ENCODE data around the gene TELO2.
A peak's percentile ranks its signal among the peaks of the same experiment; 100 is the strongest.

Gene TELO2

DNA sequence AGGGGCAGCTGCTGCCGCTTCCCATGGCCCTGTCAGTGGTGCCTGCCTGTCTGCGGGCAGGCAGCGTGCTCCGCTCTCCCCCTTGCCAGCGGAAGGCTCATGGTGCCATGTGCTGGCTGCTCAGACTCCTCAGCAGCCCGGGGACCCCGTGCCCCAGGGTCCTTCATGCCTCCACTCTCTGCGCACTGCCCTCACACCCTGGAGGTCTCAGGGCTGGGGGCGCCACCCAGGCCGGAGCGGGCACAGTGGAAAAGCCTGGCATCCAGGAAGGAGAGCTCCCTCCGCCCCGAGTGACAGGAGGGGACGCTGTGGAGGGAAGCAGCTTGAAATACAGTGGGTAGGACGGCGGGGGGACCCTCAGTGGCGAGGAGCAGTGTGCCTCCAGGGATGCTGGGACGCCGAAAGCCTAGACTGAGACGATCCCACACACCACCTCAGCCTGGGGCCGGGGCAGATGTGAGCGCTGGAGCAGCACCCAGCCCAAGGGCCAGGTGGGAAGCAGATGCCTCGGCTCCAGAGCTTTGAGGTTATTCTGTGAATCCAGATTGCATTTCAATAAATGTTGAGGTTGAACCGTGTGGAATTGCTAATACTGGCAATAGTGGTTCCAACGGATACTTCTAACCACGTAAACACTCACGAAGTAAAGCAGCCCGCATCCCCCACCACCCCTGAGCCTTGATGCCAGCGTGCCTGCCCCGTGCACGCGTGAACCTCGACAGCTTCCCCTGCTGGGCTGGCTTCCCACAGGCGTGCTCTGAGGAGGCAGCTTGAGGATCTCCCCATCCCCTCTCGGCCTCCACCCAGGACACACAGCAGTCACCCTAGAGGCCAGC, 46.8 kb downstream of the TELO2 start:
- no peak for DNase-seq

DNA sequence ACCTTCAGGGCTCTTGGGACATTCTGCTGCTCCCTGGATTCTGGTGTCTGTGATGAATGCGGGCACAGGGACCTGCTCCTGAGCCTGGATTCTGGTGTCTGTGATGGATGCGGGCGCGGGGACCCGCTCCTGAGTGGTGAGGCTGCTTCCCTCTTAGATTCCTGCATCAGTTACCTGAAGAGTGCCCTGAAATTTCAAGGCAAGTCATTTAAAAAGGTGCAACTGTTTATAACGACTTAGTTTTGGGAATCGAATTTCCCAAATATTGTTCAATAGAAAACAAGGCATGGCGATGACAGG, 47.3 kb downstream of the TELO2 start:
- no peak for DNase-seq

- DNase-seq = no peak
Measured at GRCh38 chr16:1541293-1542165, 48.4 kb downstream of the TELO2 start.

DNA sequence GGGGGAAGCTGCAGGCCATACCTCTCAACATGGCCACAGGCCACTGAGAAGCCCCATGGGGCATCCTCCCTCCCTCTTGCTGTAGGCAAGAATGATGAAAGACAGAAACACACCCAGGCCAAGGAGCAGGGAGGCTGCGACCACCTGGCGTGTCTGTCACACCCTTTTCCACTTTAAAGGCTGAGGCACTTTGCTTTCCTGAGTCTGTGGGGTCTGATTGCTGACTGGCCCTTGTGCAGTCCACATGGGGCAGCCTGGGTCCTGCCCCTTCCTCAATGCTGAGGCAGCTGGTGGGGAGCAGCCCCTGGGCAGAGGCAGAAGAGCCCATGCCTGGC, 49.0 kb downstream of the TELO2 start:
- DNase-seq = no peak

DNA sequence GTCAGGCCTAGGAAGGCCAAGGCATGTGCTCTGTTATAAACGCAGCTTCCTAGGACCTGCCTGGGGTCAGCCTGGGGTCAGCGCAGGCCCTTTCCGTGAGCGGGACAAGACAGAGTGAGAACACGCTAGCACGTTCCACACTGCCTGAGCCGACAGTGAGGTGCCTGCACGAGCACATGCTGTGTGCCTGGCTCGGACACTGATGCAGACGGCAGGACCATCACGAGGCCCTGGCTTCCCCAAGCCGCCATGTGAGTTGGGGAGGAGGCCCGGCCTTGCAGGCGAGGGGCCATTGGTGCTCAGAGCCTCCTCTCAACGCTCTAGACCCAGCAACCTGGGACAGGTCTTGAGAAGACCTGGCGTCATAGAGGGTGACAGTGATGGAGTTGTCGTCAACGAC, 49.4 kb downstream of the TELO2 start:
- no peak for DNase-seq

- DNase-seq = no peak
Measured at GRCh38 chr16:1543085-1543896, 50.1 kb downstream of the TELO2 start.

DNA sequence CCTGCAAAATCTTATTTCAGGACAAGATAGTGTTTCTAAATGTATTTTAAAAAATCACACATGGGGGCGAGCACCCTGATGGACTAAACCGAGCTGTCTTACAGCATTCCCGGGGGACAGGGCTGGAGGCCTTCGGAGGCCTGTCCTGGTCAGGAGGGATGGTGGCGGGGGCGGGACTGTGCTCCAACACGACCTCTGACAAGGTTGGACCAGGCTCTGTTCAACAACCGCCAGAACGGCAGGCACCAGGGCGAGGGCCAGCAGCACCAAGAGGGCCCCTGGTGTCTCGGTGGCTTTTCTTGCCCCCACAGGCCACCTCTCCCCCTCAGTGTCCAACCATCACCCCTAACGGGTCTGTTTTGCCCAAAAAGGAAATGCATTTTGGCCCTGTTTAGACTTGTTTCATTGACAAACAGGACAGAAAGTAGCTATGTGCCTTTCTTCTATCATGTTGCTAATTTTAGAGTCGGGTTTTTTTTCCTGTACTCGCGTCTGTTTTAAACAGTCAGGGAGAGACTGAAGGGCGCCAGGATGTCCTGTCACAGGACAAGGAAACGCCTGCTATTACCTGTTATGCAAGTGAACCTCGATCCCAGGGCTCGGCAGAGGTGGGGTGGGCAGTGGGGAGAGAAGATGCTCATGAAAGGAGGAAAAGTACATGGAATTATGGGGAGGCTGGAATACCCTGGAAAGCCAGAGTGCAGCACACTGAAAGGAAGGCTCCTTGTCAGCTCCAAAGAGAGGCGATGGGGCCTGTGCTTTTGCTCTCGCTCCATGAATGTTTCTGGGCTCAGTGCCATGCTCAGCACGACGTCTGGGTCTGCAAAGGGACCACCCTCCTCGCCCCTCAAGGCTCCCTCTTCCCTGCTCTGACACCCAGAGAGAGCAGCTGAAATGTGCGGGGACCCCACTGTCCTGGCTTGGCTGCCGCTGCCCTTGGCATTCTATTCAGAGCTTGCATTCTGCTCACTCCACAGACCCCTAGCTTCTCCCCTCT, 52.2 kb downstream of the TELO2 start:
- peak in 1 of 2 experiments; percentile 19 for DNase-seq

DNA sequence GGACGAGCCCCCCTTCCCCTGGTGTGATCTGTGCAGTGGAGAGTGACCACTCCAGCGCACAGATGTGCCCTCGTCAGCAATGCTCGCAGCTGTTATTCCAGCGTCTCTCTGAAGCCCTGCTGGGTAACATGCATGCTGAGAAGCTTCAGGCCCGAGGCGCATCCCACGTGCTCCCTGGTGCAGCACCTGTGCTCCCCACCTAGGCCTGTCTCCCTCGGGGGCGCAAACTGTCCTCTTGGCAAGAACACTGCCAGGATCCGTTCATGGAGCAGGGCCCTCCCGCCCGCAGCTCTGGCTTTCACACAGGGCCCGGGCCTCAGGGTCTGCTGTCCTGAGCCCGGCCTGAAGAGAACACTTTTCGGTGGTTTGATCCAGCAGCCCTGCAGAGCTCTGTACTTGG, 53.3 kb downstream of the TELO2 start:
- no peak for DNase-seq

DNA sequence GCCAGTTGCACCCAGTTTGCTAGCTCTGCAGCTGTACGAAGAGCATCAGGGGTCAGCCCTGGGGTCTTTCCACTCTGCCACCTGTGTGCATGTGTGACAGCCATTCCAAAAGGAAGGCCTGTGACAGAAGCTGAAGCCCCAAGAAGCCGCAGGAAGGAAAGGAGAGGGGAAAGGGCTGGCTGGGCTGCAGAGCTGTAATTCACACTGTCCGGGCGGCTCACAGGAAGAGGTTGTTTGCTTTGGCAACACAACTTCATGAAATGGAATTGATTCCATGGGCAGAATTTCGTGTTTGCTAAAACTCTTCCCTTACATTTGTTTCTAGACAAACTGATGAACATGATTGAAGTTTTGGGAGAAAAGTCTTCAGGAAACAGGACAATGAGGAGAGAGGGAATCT, 55.1 kb downstream of the TELO2 start:
- no peak for DNase-seq

DNA sequence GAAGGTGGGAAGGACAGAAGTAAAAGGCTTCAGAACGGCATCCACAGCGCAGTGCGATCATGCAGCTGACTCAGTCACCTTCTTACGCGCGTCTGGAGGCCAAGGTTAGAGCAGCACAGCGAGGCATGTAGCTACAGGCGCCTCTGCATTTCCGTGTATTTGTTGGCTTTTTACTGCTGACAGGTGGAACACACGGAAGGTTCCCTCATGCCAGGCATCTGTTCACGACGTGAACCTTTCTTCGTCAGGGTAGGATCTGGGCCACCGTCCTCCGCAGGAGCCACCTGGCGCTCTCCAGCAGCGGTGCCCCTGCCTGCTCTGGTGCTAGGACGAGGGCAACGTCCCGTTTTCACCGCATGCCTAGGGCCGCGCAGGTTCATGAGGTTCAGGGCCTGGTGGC, 55.6 kb downstream of the TELO2 start:
- peak; percentile 33 to 51 for DNase-seq

GRCh38 chr16:1550069-1550468, 56.9 kb downstream of the TELO2 start:
- no peak for DNase-seq

DNA sequence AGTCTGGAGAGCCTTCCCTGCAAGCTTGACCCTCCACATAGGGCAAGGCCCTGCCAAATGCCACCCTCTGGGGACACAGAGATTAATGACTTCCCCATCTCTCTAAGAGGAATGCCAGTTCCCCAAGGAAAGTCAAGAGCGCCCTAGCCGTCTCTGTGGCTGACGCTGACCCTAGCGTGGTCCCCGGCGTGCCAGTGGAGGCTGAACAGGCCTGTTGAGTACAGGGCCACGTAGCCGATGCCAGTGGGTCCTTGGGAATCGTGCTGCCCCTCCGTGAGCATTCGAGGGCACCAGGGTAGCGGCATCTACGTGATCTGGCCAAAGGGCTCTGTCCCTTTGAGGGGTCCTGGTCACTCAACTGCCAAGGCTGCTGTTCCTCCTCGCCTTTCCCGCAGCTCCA, 57.5 kb downstream of the TELO2 start:
- DNase-seq = no peak

- DNase-seq = no peak
Measured at GRCh38 chr16:1551166-1551565, 58.0 kb downstream of the TELO2 start.

DNA sequence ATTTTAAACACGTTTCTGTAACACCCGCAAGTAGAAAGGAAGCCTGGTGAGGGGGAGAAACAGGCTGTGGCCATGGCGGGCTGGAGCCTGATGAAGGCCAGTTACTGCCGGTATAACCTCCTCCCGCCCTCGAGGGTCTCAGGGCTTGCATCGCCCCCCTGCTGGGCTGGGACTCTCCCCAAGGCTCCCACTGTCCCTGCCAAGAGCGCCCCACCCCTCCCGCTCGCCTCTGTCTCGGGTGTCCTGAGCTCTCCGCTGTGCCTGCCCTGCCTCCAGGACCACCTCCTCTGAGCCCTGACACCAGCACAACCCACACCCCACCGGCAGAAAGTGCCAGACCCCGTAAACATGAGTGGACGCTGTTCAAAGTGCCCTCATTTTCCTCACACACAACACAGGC, 59.0 kb downstream of the TELO2 start:
- DNase-seq = no peak

DNA sequence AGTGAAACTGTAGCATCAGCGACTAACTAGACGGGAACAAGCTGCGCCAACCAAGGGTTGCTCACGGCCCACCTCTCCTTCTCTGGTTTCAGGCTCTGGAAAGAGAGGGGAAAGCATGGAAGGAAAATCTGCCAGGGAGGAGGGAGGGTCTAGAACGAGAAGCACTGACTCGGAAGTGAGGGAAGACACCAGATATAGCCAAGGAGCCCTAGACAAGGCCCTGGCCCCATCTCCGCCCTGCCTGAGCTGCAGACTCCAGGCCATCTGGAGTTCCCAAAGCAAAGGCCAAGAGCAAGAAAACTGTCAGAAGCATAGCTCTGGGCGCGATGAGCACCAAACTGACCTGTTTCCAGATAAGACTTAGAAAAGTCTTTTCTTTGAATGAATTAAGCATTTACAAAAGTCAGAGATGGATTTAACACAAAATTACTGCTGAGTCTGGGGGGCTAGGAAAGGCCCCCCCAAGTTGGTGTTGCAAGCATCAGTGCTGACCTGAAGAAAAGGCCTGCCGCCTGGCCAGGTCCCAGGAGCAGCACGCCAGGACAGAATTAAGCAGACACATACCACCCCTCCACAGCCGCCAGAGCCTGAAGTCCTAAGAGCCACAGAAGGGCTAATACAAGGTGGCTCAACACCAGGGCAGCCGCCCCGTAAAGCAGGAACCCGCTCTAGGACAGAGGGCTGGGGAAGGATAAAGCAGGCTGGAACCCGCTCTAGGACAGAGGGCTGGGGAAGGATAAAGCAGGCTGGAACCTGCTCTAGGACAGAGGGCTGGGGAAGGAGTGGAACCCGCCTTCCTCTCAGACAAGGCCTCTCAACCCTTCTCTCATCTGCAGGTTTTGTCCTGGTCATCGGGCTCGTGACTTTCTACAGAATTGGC, 61.0 kb downstream of the TELO2 start:
- peak in 1 of 2 experiments; percentile 62 for DNase-seq

DNA sequence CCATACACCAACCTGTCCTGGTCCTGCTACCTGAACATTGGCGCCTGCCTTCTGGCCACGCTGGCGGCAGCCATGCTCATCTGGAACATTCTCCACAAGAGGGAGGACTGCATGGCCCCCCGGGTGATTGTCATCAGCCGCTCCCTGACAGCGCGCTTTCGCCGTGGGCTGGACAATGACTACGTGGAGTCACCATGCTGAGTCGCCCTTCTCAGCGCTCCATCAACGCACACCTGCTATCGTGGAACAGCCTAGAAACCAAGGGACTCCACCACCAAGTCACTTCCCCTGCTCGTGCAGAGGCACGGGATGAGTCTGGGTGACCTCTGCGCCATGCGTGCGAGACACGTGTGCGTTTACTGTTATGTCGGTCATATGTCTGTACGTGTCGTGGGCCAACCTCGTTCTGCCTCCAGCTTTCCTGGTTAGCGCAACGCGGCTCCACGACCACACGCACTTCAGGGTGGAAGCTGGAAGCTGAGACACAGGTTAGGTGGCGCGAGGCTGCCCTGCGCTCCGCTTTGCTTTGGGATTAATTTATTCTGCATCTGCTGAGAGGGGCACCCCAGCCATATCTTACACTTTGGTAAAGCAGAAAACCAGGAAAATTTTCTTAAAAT, 61.8 kb downstream of the TELO2 start:
- no peak for DNase-seq

- no peak for DNase-seq
Measured at GRCh38 chr16:1556254-1556653, 63.1 kb downstream of the TELO2 start.

- no peak for DNase-seq
Measured at GRCh38 chr16:1557074-1557473, 63.9 kb downstream of the TELO2 start.

DNA sequence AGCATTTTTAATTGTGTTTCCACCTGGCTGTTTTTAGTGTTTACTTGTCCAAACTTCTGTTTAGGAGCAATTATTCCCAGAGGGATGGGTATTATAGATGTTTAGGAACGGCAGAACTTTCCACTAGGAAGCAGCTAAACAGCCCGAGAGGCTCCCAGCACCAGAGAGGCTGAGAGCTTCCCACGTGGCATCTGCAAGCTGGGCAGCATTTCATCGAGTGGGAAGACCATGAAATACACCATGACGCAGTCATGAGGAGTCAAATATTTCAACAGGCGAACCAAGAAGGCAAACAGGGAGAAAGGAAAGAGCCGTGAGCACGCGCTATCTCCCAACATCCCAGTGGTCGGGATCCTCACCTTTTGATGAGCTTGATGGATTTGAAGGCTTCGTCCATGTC, 64.4 kb downstream of the TELO2 start:
- DNase-seq = no peak

- DNase-seq = no peak
Measured at GRCh38 chr16:1559446-1559975, 66.4 kb downstream of the TELO2 start.
